Gastrocnemius medialis (tissue), 4 donors: ENCODE data around the gene TMPRSS3. TPM values are rescaled to one million over a fixed set of nuclear protein-coding genes. Genes with fewer than 3 reads are reported as not detected.

Source experiments
- ATAC-seq, 2 donors: fragments of 150-250 bp; one replicate each; pipeline ENCODE4 v1.9.1; 2016
- DNase-seq, 2 donors: peaks; one replicate each; pipeline ENCODE4 v3.0.0-alpha.2; 2019
- H3K27ac ChIP-seq, 4 donors: fragments of 200-600 bp; sonication (generic); 1 replicate in 1 of 4; 2 replicates in 3 of 4; pipeline ENCODE4 v1.5.1; 2016 to 2018; ENCODE audit warnings: mild to moderate bottlenecking in 2 of 4, moderate library complexity in 1 of 4
- H3K27me3 ChIP-seq, 3 donors: fragments of 200-600 bp; sonication (generic) in 2 of 3; 1 replicate in 1 of 3; 2 replicates in 2 of 3; pipeline versions ENCODE4 v1.5.1 to v1.6.0; 2016 to 2019; ENCODE audit warnings: mild to moderate bottlenecking in 1 of 3, moderate library complexity in 1 of 3
- H3K36me3 ChIP-seq, 2 donors: fragments of 200-600 bp; sonication (generic) in 1 of 2; one replicate each; pipeline ENCODE4 v1.5.1; 2017 to 2018
- H3K4me1 ChIP-seq, 2 donors: fragments of 200-600 bp; sonication (generic) in 1 of 2; one replicate each; pipeline ENCODE4 v1.5.1; 2016 to 2017; ENCODE audit warnings: mild to moderate bottlenecking in 2 of 2
- H3K4me3 ChIP-seq, 4 donors: fragments of 200-600 bp; sonication (generic) in 3 of 4; 1 replicate in 1 of 4; 2 replicates in 3 of 4; pipeline ENCODE4 v1.5.1; 2016 to 2019; ENCODE audit warnings: mild to moderate bottlenecking in 2 of 4
- H3K9me3 ChIP-seq, 3 donors: fragments of 200-600 bp; sonication (generic) in 2 of 3; 1 replicate in 1 of 3; 2 replicates in 2 of 3; pipeline ENCODE4 v1.5.1; 2016 to 2019
- POLR2A ChIP-seq, 2 donors: fragments of 450-650 bp; IDR thresholded peaks; one replicate each; pipeline ENCODE4 v1.6.1; 2017; ENCODE audit warnings: antibody characterized with exemption in 2 of 2, mild to moderate bottlenecking in 2 of 2, moderate library complexity in 2 of 2
- in situ Hi-C, 4 donors: fragments of 200-750 bp; cut with MboI; loops; one replicate each; pipeline versions ENCODE4 v1.15.0 to v1.8.0; 2017; ENCODE audit warnings: low sequenced_read_pairs in 4 of 4
- intact Hi-C: fragments of 100-400 bp; cut with DNase I; formaldehyde crosslinking; loops from one replicate; pipeline ENCODE4 v1.15.1; 2023; ENCODE audit warnings: low total_unique reads
- total RNA-seq, 4 donors: library from RNA; depleted of rRNA; stranded (reverse); fragments of >200 nt; gene quantifications; one replicate each; pipeline versions ENCODE4 v1.1.0 to v1.2.3, GENCODE V29; 2016
- TF ChIP-seq, protein P1 (sequence below), 5 experiments: fragments of 450-650 bp in 3 of 5; fragments of 200-600 bp in 2 of 5; sonication (generic) in 2 of 5; IDR thresholded peaks in 4 of 5; conservative IDR thresholded peaks in 1 of 5; 1 replicate in 4 of 5; 2 replicates in 1 of 5; pipeline ENCODE4 v1.5.1; 2016 to 2019; ENCODE audit warnings: antibody characterized with exemption in 5 of 5, mild to moderate bottlenecking in 3 of 5, moderate library complexity in 3 of 5

The TMPRSS3 gene
- total RNA-seq: not detected

GRCh38 chr21:42395905-42396651 is at the start of gene TMPRSS3:
TSS of gene TMPRSS3 (minus strand) at chr21:42396052. CDS start at chr21:42395417, 635 bp downstream.
- Histone ChIP-seq H3K4me1 (no peaks in the 10 kb centered on the region), H3K36me3 (no peaks in the 10 kb centered on the region), H3K9me3 (no peaks in the 10 kb centered on the region), H3K4me3 (no peak within 1 kb of the TSS), H3K27ac (no peak within 1 kb of the TSS), H3K27me3 (no peaks in the 10 kb centered on the region)
- peak in 1 of 2 donors; percentile 53 for ATAC-seq
- in situ Hi-C loops: no loop called here
- intact Hi-C loops: no loop called here
- no peak for DNase-seq
- no peak for TF ChIP-seq POLR2A (IDR thresholded peaks at IDR 0.05)
- TF ChIP-seq, protein P1, sequence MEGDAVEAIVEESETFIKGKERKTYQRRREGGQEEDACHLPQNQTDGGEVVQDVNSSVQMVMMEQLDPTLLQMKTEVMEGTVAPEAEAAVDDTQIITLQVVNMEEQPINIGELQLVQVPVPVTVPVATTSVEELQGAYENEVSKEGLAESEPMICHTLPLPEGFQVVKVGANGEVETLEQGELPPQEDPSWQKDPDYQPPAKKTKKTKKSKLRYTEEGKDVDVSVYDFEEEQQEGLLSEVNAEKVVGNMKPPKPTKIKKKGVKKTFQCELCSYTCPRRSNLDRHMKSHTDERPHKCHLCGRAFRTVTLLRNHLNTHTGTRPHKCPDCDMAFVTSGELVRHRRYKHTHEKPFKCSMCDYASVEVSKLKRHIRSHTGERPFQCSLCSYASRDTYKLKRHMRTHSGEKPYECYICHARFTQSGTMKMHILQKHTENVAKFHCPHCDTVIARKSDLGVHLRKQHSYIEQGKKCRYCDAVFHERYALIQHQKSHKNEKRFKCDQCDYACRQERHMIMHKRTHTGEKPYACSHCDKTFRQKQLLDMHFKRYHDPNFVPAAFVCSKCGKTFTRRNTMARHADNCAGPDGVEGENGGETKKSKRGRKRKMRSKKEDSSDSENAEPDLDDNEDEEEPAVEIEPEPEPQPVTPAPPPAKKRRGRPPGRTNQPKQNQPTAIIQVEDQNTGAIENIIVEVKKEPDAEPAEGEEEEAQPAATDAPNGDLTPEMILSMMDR (IDR thresholded peaks at IDR 0.05 in 4 of 5, conservative IDR thresholded peaks at IDR 0.05 in 1 of 5): no peak

DNA sequence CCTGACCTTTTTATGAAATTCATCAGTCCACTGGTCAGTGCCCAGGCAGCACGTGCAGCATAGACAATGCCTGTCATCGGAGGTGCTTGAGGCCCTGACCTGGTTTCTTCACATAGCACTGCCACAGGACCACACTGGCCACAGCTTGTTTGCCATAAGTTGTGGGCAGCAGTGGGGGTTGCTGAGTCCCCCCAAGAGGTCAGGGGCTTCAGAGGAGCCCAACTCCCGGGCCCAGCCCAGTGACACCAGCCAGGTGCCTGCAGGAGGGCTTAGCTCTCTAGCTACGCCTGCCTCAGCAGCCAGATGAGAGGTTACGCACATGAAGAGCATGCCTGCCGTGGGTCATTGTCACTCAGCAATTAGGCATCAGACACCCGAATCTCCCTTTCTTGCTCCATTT is 49.5 kb upstream of the TMPRSS3 start:
- intact Hi-C loops (no loop called here), in situ Hi-C loops (loop anchor here in 2 of 4 donors (5.0 to 25.0 kb wide), 2 partner anchors 108 to 298 kb away; no protein-coding TSS in a partner anchor)
- Histone ChIP-seq H3K27me3 (peaks cover 0 to 6% (median 0%) of the 10 kb centered on the region in 3 donors), H3K4me3 (no peak overlapping the region), H3K27ac (no peak overlapping the region), H3K4me1 (no peaks in the 10 kb centered on the region), H3K9me3 (no peaks in the 10 kb centered on the region), H3K36me3 (no peaks in the 10 kb centered on the region)
- no peak for DNase-seq
- no peak for TF ChIP-seq POLR2A (IDR thresholded peaks at IDR 0.05)
- no peak for ATAC-seq

DNA sequence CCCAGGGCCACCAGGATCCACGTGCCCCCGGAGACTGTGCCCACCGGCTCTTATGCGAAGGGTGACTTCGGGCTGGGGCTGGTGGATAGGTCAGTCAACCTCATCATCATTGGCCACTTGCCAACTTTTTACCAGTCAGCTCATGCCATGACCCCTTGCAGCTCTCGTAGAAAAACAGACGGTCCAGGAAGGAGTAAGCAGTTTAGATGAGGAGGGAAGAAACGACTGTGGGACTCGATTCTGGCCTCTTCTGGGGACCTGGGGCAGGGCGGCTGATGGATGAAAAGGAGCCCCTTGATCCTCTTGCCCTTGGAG is 48.9 kb upstream of the TMPRSS3 start:
- ATAC-seq (no peak), DNase-seq (no peak)
- H3K4me1 ChIP-seq: no peaks in the 10 kb centered on the region
- H3K9me3 ChIP-seq: no peaks in the 10 kb centered on the region
- H3K36me3 ChIP-seq: no peaks in the 10 kb centered on the region
- in situ Hi-C loops: loop anchor here in 2 of 4 donors (5.0 to 25.0 kb wide), 2 partner anchors 107 to 297 kb away; no protein-coding TSS in a partner anchor
- H3K27me3 ChIP-seq: peaks cover 0 to 6% (median 0%) of the 10 kb centered on the region in 3 donors
- H3K4me3 ChIP-seq: no peak overlapping the region
- TF ChIP-seq, protein P1 (IDR thresholded peaks at IDR 0.05 in 4 of 5, conservative IDR thresholded peaks at IDR 0.05 in 1 of 5): no peak
- no peak for TF ChIP-seq POLR2A (IDR thresholded peaks at IDR 0.05)
- intact Hi-C loops: no loop called here
- H3K27ac ChIP-seq: no peak overlapping the region

DNA sequence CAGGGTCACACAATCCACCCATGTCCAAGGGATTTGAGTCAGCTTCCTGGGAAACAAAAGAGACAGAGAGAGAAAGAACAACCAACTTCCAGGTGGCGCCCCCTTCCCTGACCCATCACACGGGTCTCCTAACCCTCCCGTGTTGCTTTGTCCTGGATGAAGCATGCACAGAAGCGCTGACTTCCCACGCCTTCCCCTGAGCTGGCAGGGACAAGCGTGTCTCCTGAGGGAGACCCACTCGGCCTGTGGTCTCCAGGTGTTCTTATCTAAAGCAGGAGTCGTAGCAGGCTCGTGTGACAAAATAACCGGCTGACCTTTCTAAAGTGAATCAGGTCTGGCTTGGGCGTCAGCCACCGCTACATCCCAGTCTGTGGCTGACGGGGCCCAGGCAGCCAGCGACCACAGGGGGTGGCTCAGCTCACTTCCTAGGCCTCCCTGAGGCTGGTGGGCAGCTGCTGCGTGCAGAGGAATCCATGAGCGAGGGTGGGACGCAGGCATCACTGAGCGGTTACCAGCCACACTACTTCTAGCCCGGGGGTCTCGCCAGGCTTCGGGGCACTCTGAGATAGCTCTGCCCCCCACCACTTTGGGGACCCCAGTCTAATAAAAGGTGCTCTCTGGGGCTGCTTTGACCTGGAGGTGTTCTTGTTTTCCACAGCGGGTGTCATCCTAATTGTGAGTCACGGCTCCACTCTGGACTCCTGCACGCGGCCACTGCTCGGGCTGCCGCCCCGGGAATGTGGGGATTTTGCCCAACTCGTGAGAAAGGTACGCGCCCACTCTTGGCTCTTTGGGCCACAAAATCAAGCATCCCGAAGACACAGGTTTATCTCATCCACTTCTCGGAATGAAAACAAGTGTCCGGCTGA is 48.3 kb upstream of the TMPRSS3 start:
- Histone ChIP-seq H3K4me1 (no peaks in the 10 kb centered on the region), H3K4me3 (no peak overlapping the region), H3K27me3 (peaks cover 0 to 6% (median 0%) of the 10 kb centered on the region in 3 donors), H3K9me3 (no peaks in the 10 kb centered on the region), H3K27ac (no peak overlapping the region), H3K36me3 (no peaks in the 10 kb centered on the region)
- intact Hi-C loops: no loop called here
- no peak for DNase-seq
- no peak for ATAC-seq
- TF ChIP-seq, protein P1 (IDR thresholded peaks at IDR 0.05 in 4 of 5, conservative IDR thresholded peaks at IDR 0.05 in 1 of 5): no peak
- no peak for TF ChIP-seq POLR2A (IDR thresholded peaks at IDR 0.05)
- in situ Hi-C loops: loop anchor here in 1 of 4 donors (25.0 kb wide), 1 partner anchor 107 kb away; no protein-coding TSS in a partner anchor
